ENCODE data around the gene POLRMT.

- no peak for TF ChIP-seq CTCF (IDR thresholded peaks at IDR 0.05)
- TF ChIP-seq POLR2A (IDR thresholded peaks at IDR 0.05): no peak
These were observed 5.2 kb downstream of the POLRMT start for GRCh38 chr19:628168-628567.
